ENCODE results near the gene TTLL10.

- no peak for TF ChIP-seq CTCF (IDR thresholded peaks at IDR 0.05)
- TF ChIP-seq POLR2A (IDR thresholded peaks at IDR 0.05; ENCODE audit: low read depth) = no peak
- no peak for TF ChIP-seq POLR2AphosphoS5 (IDR thresholded peaks at IDR 0.05)
Measured at GRCh38 chr1:1178794-1179331, 5.2 kb downstream of the TTLL10 start.
